M059J (cell line): Measurements from ENCODE around the gene NFATC2. TPM values are rescaled to one million over a fixed set of nuclear protein-coding genes. Genes with fewer than 3 reads are reported as not detected.
A peak's percentile ranks its signal among the peaks of the same experiment; 100 is the strongest.

ENCODE experiments used
- DNase-seq: peaks from one replicate; pipeline ENCODE4 v3.0.0-alpha.2; 2012; ENCODE audit warnings: low read depth
- total RNA-seq: library from RNA; depleted of rRNA; stranded (reverse); fragments of >200 nt; shearing (Covaris generic); gene quantifications from 2 replicates; pipeline ENCODE4 v1.2.3, GENCODE V29; 2014

Gene NFATC2
- total RNA-seq, 1 experiment from 2014 or later, result 0.25 TPM

- DNase-seq, result no peak
Measured at GRCh38 chr20:51514836-51515235, 27.7 kb downstream of the NFATC2 start.

- no peak for DNase-seq
Measured at GRCh38 chr20:51514249-51514648, 28.3 kb downstream of the NFATC2 start.

- DNase-seq, result no peak
Measured at GRCh38 chr20:51513545-51513944, 29.0 kb downstream of the NFATC2 start.

DNA sequence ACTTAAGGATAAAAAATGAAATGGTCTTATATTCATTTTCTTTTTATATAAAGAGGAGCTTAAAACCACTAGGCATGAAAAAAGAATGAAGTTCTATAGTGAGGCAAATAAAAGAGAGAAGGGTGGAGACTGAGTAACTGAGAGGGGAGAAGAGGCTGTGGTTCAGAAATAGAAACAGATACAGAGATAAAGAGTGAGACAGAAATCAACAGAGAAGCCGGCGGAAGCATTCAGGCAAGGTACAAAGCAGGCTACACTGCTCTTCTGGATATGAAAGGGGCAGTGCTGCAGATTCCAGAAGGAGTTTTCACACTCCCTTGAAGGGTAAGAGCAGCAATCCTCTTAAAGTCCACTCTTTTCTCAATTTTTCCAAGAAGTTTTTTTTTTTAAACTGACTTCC lies 29.9 kb downstream of the NFATC2 start:
- DNase-seq, result no peak

DNA sequence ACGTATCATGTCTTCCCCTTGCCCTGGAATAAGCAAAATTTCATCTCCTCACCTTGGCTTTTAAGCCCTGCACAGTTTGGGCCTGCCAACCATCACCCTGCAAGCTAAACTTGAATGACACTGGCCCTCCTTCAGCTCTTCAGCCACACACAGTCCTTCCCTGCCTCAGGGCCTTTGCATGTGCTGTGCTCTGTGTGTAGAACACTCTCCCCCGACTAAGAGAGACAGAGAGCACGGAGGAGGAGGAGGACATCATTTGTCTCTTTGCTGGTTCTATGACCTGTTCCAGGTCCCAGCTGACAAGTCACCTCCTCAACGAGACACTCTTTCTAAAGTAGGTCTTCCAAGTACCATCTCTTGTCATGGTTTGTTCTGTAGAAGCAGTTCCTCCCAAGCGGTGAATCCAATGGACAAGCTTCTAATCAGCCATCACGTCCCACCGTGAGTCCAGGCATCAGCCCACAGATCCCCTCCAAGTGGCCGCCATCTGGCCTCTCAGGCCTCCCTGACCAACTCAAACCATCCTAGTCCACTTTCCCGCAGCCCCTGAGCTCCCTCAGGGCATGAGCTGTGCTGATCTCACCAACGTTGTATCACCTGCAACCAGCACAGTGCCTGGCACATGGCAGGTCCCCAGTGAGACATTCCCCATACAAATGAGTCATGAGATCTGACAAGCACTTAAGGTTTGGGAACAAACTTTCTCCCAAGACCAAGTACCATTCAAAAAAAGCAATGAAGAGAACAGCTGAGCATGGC lies 30.5 kb downstream of the NFATC2 start:
- DNase-seq, result no peak

GRCh38 chr20:51510936-51511605 lies 31.4 kb downstream of the NFATC2 start:
- no peak for DNase-seq

- DNase-seq, result no peak
Measured at GRCh38 chr20:51510169-51510568, 32.4 kb downstream of the NFATC2 start.

- no peak for DNase-seq
Measured at GRCh38 chr20:51509208-51509607, 33.3 kb downstream of the NFATC2 start.

DNA sequence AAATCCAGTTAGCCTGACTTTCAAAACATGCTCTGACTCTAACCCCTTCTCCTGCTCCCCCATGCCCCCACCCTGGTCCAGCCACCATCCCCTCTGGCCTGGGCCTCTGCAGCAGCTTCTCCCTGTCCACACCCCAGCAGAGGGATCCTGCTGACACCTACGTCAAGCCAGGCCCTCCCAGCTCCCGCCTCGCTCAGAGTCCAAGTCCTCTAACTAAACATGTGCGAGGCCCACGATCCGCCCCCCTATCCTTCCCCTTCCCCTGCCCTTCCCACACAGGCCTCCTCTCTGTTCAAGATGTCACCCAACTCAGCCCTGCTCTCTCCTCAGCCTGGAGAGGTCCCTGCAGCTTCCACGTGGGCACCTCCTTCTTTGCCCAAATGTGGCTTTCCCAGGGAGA lies 33.7 kb downstream of the NFATC2 start:
- no peak for DNase-seq

GRCh38 chr20:51508158-51508557 lies 34.4 kb downstream of the NFATC2 start:
- no peak for DNase-seq

- DNase-seq, result no peak
Measured at GRCh38 chr20:51507216-51508036, 35.1 kb downstream of the NFATC2 start.

DNA sequence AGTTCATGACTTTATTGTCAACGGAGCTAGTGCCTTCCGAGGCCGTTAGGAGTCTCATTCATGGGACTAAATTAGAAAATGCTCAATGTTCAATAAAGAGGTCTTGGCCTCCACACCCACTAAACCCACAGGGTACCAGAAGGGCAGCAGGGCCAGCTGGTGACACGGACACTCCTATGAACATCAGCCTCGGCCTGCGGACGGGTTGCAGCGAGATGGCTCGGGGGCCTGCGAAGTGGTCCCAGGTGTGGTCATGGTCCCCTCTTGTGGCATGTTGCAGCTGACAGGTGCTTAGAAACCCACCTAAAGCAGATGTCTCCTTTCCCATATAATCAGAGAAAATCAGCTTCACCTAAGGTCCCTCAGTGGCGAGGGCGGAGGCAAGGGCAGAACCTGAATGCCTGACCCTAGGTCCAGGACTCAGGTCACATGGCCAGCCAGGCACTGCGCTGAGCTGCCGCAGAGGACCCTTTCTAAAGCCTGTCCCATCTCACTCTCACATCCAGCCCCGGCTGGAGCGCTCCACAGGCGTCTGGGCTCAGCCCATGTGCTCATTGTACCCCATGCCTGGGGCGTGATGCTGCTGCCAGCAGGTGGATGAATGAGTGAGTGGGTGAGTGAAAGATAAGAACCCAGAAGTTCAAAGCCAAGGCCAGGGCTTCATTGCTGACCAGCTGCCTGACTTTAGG lies 35.8 kb downstream of the NFATC2 start:
- DNase-seq, result no peak

GRCh38 chr20:51505566-51505965 lies 37.0 kb downstream of the NFATC2 start:
- no peak for DNase-seq

DNA sequence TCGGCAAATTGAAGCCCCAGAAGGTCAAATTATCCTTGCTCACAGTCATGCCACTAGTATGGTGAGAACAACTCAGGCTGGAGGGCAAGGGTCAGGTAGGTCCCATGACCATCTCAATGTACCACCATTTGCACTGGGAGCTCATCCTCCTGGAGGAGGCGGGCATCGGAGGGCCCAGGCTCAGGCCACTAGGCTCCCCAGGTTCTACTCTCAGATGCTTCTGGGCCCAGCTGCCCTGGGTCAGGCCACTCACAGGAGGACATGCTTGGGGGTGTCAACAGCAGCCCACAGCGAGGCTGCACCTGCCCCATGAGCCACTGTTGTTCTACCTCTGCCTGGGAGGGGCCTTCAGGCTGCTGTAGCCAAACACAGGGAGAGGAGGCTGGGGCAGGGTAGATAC lies 39.1 kb downstream of the NFATC2 start:
- no peak for DNase-seq

DNA sequence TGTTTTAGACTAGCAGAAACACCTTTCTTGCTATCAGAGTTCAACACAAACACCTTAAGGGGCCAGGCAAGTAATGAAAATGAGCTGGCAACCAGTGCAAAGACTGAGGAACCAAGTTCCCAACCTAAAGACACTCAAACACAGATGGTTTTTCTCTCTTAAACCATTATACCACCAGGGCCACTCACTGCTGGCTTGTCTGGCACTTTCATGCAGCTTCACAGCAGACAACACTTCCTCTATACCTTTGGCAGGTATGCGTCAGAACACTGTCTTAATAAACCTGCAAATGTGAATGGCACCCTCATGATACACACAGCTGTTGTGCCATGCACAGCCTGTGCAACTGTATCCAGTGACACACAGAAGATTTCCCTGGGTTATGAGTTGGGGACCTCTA lies 41.6 kb downstream of the NFATC2 start:
- no peak for DNase-seq

DNA sequence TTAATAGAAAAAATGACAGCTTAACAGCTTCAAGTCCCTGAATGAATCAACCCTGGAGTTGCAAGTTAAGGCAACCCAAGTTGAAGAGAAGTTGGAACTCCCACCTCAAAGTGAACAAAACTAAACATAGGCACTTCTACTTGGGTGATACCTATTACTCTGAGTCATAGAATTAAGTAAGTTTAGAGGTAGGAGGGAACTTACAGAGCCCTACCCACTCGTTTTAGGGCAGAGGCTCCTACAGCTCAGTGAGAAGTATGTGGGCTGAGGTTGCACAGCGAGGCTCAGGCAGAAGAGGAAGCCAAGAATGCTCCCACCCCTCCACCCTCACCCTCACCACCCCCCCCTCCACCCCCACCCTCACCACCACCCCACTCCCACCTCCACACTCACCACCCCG lies 42.2 kb downstream of the NFATC2 start:
- DNase-seq, result peak; percentile 36

- no peak for DNase-seq
Measured at GRCh38 chr20:51498765-51499540, 43.6 kb downstream of the NFATC2 start.

DNA sequence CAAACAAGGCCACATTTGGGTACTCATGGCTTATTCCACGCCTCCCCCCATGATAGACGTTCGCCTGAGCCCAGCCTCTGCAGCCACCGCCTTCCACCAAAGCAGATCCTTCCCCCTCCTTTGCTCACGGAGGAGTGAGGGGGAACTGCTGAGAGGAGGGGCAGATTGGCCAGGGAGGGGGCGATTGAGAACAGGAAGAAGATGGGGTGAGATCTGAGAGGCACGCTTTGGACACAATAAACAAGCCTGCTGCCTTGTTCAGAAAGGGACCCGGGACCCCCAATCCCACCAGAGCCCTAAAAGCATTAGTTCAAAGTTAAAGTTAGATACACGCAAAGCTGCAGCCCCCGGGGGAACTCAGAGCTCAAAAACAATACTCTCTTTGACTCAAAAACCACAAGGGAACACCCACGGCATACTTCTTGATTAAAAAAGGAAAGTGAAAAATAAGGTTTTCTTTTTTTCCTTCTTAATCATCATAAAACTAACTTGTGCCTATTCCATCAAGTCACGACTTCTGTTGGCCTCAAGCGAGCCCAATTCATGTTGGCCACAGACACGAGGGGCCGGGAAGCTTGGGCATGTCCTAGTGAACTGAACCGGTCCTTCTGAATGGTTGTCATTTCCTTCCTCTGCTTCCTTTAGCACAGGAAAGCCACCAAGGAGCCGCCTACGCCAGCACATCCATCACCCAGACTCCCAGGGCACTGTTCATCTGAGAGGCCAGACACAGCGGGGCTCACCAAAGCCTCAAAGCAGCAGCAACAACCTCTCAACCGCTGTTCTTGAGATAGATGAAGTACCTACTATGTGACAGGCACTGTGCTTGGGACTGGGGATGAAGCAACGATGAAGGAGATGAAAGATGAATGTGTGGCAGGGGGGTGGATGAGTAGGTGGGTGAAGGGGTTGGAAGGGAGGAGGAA lies 44.7 kb downstream of the NFATC2 start:
- DNase-seq, result no peak

- DNase-seq, result no peak
Measured at GRCh38 chr20:51496964-51497363, 45.6 kb downstream of the NFATC2 start.

DNA sequence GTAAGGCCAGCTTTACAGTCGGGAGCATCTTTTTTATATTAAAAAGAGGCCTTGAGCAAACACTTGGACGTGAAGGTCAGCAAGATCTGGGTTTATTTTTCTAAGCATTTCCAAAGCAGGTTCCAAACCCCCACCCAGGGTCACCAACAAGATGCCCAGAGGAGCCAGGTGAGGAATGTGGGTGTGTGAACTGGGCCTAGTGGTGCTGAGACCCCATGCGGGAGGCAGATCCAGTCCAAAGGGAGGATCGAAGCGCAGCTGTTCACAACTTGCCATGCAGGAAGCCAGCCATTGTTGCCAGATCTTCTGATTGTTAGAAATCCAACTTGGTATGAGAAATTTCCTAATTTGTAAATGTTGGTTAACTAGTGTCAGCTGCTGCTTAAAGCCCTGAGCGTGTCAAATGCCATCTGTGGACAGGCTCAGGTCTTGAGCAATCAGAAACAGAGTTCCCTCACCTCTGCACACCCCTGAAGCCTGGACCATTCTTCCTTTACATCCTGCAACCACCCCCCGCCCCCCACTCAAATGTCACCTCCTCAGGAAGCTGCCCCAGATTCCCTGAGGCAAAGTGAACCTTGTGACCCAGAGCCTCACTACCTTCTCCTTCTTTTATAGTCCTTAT lies 46.5 kb downstream of the NFATC2 start:
- no peak for DNase-seq
